ENCODE results near the gene DUOXA2. TPM values are rescaled to one million over a fixed set of nuclear protein-coding genes. Genes with fewer than 3 reads are reported as not detected.

The DUOXA2 gene
- total RNA-seq, 1 experiment from 2014 or later, result not detected

GRCh38 chr15:45120081-45120972, 6.2 kb downstream of the DUOXA2 start:
- H4K20me1 ChIP-seq (ENCODE audit: low read length), result no peaks in the 10 kb centered on the region
- no peaks in the 10 kb centered on the region for H3K9me3 ChIP-seq (ENCODE audit: low read length)
- no peaks in the 10 kb centered on the region for H3K36me3 ChIP-seq (ENCODE audit: low read depth, low read length)
- H2AFZ ChIP-seq (ENCODE audit: low read length), result no peak overlapping the region
- no peak for ATAC-seq
- H3K9me2 ChIP-seq (replicated peaks; ENCODE audit: low read length), result no peaks in the 10 kb centered on the region
- no peak overlapping the region for H3K27ac ChIP-seq (ENCODE audit: low read length)
- no peak overlapping the region for H3K4me2 ChIP-seq (ENCODE audit: low read length)
- no peak for DNase-seq
- no TSS peak for BruUV-seq (replicated peaks)
- no peak for TF ChIP-seq CTCF (conservative IDR thresholded peaks at IDR 0.05; ENCODE audit: low read depth, low read length)
- no peak for TF ChIP-seq EZH2 (IDR thresholded peaks at IDR 0.05; ENCODE audit: low read length, unreplicated experiment)
- no peak for TF ChIP-seq EZH2phosphoT487 (IDR thresholded peaks at IDR 0.05; ENCODE audit: borderline replicate concordance, low read length)
- no peaks in the 10 kb centered on the region for H3F3A ChIP-seq (ENCODE audit: low read length, unreplicated experiment)
- no peak overlapping the region for H3K4me3 ChIP-seq (ENCODE audit: low read length)
- H3K79me2 ChIP-seq (ENCODE audit: low read length), result no peaks in the 10 kb centered on the region
- H3K9ac ChIP-seq (ENCODE audit: low read length), result no peak overlapping the region
- POLR2A ChIA-PET (ENCODE audit: unreplicated experiment), result no interaction called here
- peaks cover 17% of the 10 kb centered on the region for H3K4me1 ChIP-seq (ENCODE audit: insufficient read depth, low read length)
- CTCF ChIA-PET, result no interaction called here
- intact Hi-C loops (cut with micrococcal nuclease), result loop anchor here (10.0 kb wide), 2 partner anchors 84 to 156 kb away; no protein-coding TSS in a partner anchor
- no peaks in the 10 kb centered on the region for H3K27me3 ChIP-seq (ENCODE audit: low read length)

GRCh38 chr15:45121020-45121419, 6.9 kb downstream of the DUOXA2 start:
- H3K4me3 ChIP-seq (ENCODE audit: low read length), result no peak overlapping the region
- H3K4me1 ChIP-seq (ENCODE audit: insufficient read depth, low read length), result peaks cover 17% of the 10 kb centered on the region
- no peaks in the 10 kb centered on the region for H3K79me2 ChIP-seq (ENCODE audit: low read length)
- DNase-seq (no peak), ATAC-seq (no peak)
- no peaks in the 10 kb centered on the region for H3K27me3 ChIP-seq (ENCODE audit: low read length)
- intact Hi-C loops (cut with micrococcal nuclease), result loop anchor here (10.0 kb wide), 2 partner anchors 84 to 156 kb away; no protein-coding TSS in a partner anchor
- no peak overlapping the region for H2AFZ ChIP-seq (ENCODE audit: low read length)
- no peaks in the 10 kb centered on the region for H3K9me3 ChIP-seq (ENCODE audit: low read length)
- no peaks in the 10 kb centered on the region for H4K20me1 ChIP-seq (ENCODE audit: low read length)
- no peak overlapping the region for H3K27ac ChIP-seq (ENCODE audit: low read length)
- no peaks in the 10 kb centered on the region for H3K36me3 ChIP-seq (ENCODE audit: low read depth, low read length)
- no peak for TF ChIP-seq EZH2phosphoT487 (IDR thresholded peaks at IDR 0.05; ENCODE audit: borderline replicate concordance, low read length)
- TF ChIP-seq CTCF (conservative IDR thresholded peaks at IDR 0.05; ENCODE audit: low read depth, low read length), result no peak
- TF ChIP-seq EZH2 (IDR thresholded peaks at IDR 0.05; ENCODE audit: low read length, unreplicated experiment), result no peak
- no peaks in the 10 kb centered on the region for H3K9me2 ChIP-seq (replicated peaks; ENCODE audit: low read length)
- ChIA-PET POLR2A (ENCODE audit: unreplicated experiment) (no interaction called here), CTCF (no interaction called here)
- BruUV-seq (replicated peaks), result no TSS peak
- H3F3A ChIP-seq (ENCODE audit: low read length, unreplicated experiment), result no peaks in the 10 kb centered on the region
- no peak overlapping the region for H3K4me2 ChIP-seq (ENCODE audit: low read length)
- H3K9ac ChIP-seq (ENCODE audit: low read length), result no peak overlapping the region

Measured in PC-3 (cell line).